Upper lobe of left lung (tissue), 6 donors: Measurements from ENCODE around the gene MBP. TPM values are rescaled to one million over a fixed set of nuclear protein-coding genes. Genes with fewer than 3 reads are reported as not detected.

ENCODE experiments used
- ATAC-seq, 2 donors: fragments of 200-7000 bp; cut with Tn5 transposase; one replicate each; pipeline ENCODE4 v1.9.1; 2022; ENCODE audit warnings: mild to moderate bottlenecking in 2 of 2, moderate library complexity in 2 of 2; ENCODE audit not compliant: low FRiP score in 2 of 2
- DNase-seq, 2 donors: peaks; one replicate each; pipeline ENCODE4 v3.0.0-alpha.2; 2019 to 2020
- H3K27ac ChIP-seq, 4 donors: fragments of 200-600 bp; sonication (generic); one replicate each; pipeline ENCODE4 v1.5.1; 2016 to 2019
- H3K27me3 ChIP-seq, 4 donors: fragments of 200-600 bp; sonication (generic); one replicate each; pipeline ENCODE4 v1.5.1; 2017 to 2019
- H3K36me3 ChIP-seq, 4 donors: fragments of 200-600 bp; sonication (generic); one replicate each; pipeline ENCODE4 v1.5.1; 2016 to 2019
- H3K4me1 ChIP-seq, 4 donors: fragments of 200-600 bp; sonication (generic); one replicate each; pipeline ENCODE4 v1.5.1; 2018 to 2019
- H3K4me3 ChIP-seq, 4 donors: fragments of 200-600 bp; sonication (generic); one replicate each; pipeline ENCODE4 v1.5.1; 2017 to 2019; ENCODE audit warnings: mild to moderate bottlenecking in 2 of 4, moderate library complexity in 1 of 4
- H3K9me3 ChIP-seq, 4 donors: fragments of 200-600 bp; sonication (generic); one replicate each; pipeline ENCODE4 v1.5.1; 2018 to 2019
- EP300 ChIP-seq, 4 donors: sonication (generic); formaldehyde crosslinking; IDR thresholded peaks; one replicate each; pipeline ENCODE4 v1.5.1; 2017; ENCODE audit warnings: antibody characterized with exemption in 4 of 4, control low read depth in 2 of 4
- POLR2A ChIP-seq, 4 donors: fragments of 450-650 bp; IDR thresholded peaks; one replicate each; pipeline ENCODE4 v1.5.1; 2016 to 2017; ENCODE audit warnings: antibody characterized with exemption in 4 of 4, mild to moderate bottlenecking in 2 of 4
- POLR2AphosphoS5 ChIP-seq, 2 donors: sonication (generic); formaldehyde crosslinking; IDR thresholded peaks; one replicate each; pipeline ENCODE4 v1.5.1; 2017; ENCODE audit warnings: antibody characterized with exemption in 2 of 2
- WGBS, 2 donors: methylation state at CpG; one replicate each; pipeline ENCODE4 v1.1.5; 2017 to 2018; 5-methylcytosine and 5-hydroxymethylcytosine counted together
- total RNA-seq, 6 donors: library from RNA; depleted of rRNA in 4 of 6; stranded (reverse); fragments of >200 nt in 4 of 6; gene quantifications; one replicate each; pipeline versions ENCODE4 v1.1.0 to v1.2.1, GENCODE V29; 2016 to 2021
- TF ChIP-seq, protein P1 (sequence below), 6 experiments: fragments of 450-650 bp in 4 of 6; fragments of 200-600 bp in 2 of 6; sonication (generic) in 2 of 6; IDR thresholded peaks; one replicate each; pipeline ENCODE4 v1.5.1; 2016 to 2019; ENCODE audit warnings: antibody characterized with exemption in 6 of 6
- donor health status: DM: no; HTN: no; CAD: no; lungs with moderate emphysema.
- donor health status: DM: no; HTN: yes; CAD: no; lungs with severe emphysema.

Gene MBP
- total RNA-seq, 6 donors from 2014 or later: 55.5 to 87.6 (median 68.8) TPM

DNA sequence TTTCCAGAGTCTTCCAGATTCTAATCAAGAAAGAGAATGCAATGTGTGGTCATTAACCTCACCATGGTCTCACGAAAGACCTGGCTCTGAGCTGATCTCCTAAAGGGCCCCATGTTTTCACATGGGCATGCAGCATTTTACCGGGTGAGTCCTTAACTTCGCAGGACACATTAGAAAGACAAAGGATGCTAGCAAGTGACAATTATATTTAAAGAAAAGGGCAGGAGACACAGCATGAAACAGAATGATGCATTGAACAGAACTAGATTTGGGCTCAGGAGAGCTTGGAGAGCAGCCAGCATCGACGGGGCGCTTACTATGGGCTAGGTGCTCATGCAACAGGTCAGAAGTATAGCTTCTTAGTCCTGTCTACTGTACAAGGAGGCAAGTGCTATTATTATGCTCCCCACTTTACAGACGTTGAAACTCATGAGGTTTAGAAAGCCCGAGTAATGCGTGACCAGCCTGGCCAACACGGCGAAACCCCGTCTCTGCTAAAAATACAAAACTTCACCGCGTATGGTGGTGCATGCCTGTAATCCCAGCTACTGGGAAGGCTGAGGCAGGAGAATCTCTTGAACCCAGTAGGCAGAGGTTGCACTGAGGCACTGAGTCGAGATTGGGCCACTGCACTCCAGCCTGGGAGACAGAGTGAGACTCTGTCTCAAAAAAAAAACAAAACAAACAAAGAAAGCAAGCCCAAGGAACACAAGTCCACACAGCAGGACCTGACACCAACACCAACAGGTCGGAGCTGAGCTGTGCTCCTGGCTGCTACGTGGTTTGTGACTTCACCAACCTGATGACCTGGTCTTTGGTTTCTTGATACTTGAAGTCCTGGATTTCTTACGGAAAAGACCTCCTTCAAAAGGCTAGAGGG lies 16.1 kb downstream of the MBP start:
- Histone ChIP-seq H3K4me3 (no peak overlapping the region), H3K4me1 (peaks cover 29 to 63% (median 37%) of the 10 kb centered on the region in 4 donors), H3K27me3 (no peaks in the 10 kb centered on the region), H3K27ac (peak overlapping the region in 3 of 4 donors; percentile 83 to 94 (median 86)), H3K9me3 (no peaks in the 10 kb centered on the region), H3K36me3 (no peaks in the 10 kb centered on the region)
- no peak for DNase-seq
- 90 to 93% methylated on average over 18 of the region's 18 CpGs for WGBS, 2 donors
- ATAC-seq: no peak
- TF ChIP-seq EP300 (IDR thresholded peaks at IDR 0.05): no peak
- TF ChIP-seq POLR2AphosphoS5 (IDR thresholded peaks at IDR 0.05): no peak
- TF ChIP-seq, protein P1, sequence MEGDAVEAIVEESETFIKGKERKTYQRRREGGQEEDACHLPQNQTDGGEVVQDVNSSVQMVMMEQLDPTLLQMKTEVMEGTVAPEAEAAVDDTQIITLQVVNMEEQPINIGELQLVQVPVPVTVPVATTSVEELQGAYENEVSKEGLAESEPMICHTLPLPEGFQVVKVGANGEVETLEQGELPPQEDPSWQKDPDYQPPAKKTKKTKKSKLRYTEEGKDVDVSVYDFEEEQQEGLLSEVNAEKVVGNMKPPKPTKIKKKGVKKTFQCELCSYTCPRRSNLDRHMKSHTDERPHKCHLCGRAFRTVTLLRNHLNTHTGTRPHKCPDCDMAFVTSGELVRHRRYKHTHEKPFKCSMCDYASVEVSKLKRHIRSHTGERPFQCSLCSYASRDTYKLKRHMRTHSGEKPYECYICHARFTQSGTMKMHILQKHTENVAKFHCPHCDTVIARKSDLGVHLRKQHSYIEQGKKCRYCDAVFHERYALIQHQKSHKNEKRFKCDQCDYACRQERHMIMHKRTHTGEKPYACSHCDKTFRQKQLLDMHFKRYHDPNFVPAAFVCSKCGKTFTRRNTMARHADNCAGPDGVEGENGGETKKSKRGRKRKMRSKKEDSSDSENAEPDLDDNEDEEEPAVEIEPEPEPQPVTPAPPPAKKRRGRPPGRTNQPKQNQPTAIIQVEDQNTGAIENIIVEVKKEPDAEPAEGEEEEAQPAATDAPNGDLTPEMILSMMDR (IDR thresholded peaks at IDR 0.05): no peak
- TF ChIP-seq POLR2A (IDR thresholded peaks at IDR 0.05): no peak

DNA sequence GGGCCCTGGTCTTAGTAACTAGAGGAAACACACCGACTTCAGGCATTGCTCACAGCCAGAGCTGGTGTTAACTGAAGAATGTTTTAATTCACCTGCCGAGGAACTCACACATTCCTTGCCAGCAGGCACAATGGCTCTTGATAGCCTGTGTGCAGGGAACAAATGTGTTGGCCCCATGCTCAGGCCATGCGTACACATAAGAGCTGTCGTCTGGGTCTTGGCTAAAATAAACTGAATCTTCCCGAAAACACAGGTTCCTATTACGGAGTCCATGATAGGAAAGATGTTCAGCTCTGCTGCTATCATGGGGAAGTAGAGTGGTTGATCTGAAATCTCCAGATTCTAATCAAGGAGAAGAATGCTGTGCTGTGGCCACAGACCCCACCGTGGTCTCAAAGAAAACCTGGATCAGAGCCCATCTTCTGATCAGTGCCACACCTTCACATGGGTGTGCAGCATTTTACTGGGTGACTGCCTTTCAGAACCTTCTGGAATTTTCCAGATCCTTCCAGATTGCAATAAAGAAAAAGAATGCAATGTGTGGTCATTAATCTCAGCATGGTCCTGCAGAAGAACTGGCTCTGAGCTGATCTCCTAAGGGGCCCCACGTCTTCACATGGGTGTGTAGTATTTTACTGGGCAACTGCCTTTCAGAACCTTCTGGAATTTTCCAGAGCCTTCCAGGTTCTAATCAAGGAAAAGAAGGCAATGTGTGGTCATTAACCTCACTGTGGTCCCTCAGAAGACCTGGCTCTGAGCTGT lies 17.2 kb downstream of the MBP start:
- ATAC-seq (peak; percentile 0 to 39), DNase-seq (no peak)
- Histone ChIP-seq H3K4me3 (no peak overlapping the region), H3K4me1 (peaks cover 31 to 66% (median 37%) of the 10 kb centered on the region in 4 donors), H3K27ac (peak overlapping the region; percentile 83 to 94 (median 90)), H3K36me3 (no peaks in the 10 kb centered on the region), H3K9me3 (no peaks in the 10 kb centered on the region), H3K27me3 (no peaks in the 10 kb centered on the region)
- WGBS, 2 donors: 12 to 33% methylated on average over 4 to 8 of the region's 8 CpGs
- TF ChIP-seq POLR2AphosphoS5 (IDR thresholded peaks at IDR 0.05): no peak
- TF ChIP-seq EP300 (IDR thresholded peaks at IDR 0.05): no peak
- TF ChIP-seq, protein P1 (IDR thresholded peaks at IDR 0.05): no peak
- TF ChIP-seq POLR2A (IDR thresholded peaks at IDR 0.05): no peak

DNA sequence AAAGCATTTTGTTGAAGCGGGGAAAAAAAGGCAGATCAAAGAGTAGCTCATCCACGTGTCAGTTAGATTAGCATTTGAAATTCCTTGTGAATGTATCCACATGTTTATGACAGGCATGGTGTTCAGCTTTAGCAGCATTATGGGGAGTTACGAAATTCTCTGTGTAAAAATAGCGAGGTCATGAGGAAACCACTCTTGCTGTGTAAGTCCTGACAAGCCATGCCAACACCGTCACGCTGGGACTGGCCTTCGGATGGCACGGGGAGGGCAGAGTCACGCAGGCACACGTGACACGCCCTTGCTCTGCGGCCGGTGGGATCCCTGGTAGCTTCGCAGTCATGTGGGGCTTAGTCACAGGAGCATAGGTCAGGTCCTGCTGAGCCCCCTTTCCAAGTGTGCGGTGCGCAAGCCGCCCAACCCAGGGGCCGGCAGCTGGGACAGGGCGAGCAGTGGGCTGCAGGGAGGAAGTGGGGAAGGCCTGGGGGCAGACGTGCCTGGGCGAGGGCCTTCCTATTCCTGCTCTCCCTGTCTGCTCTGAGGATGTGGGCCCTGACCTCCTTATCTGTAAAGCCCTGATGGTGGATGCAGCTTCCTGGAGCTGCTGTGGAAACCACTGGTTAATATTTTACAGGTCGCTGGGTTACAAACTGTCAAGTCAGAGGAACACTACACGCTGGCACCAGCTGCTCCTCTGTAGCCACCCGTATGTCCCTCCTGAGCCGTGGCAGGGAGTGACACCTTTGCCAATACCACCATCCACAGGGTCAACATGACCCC lies 18.0 kb downstream of the MBP start:
- Histone ChIP-seq H3K9me3 (no peaks in the 10 kb centered on the region), H3K4me3 (peak overlapping the region in 1 of 4 donors; percentile 8), H3K27ac (peak overlapping the region; percentile 83 to 94 (median 90)), H3K27me3 (no peaks in the 10 kb centered on the region), H3K36me3 (no peaks in the 10 kb centered on the region), H3K4me1 (peaks cover 31 to 62% (median 41%) of the 10 kb centered on the region in 4 donors)
- TF ChIP-seq POLR2A (IDR thresholded peaks at IDR 0.05) (peak in 2 of 4 donors; percentile 36 to 64), POLR2AphosphoS5 (IDR thresholded peaks at IDR 0.05) (peak; percentile 94 to 97), EP300 (IDR thresholded peaks at IDR 0.05) (peak in 3 of 4 donors; percentile 35 to 98 (median 96))
- TF ChIP-seq, protein P1 (IDR thresholded peaks at IDR 0.05): peak in 1 of 6 experiments; percentile 10
- peak; percentile 89 to 92 for ATAC-seq
- DNase-seq: peak; percentile 89 to 97
- WGBS, 2 donors: 10 to 36% methylated on average over 12 to 25 of the region's 25 CpGs

DNA sequence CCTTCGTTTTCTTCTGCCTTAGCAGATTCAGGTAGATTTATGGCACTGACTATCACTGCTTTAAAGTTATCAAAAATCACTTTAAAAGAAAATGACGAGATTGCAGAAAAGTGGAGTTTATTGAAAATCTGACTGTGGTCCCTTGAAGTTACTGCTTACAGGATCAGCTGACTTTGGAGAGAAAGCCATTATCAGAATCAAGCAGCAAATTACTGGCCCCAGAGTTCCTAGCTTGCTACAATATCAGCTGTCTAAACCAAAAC lies 18.5 kb downstream of the MBP start:
- Histone ChIP-seq H3K4me1 (peaks cover 32 to 62% (median 46%) of the 10 kb centered on the region in 4 donors), H3K27ac (peak overlapping the region; percentile 83 to 94 (median 90)), H3K27me3 (no peaks in the 10 kb centered on the region), H3K4me3 (no peak overlapping the region), H3K9me3 (no peaks in the 10 kb centered on the region), H3K36me3 (no peaks in the 10 kb centered on the region)
- DNase-seq (no peak), ATAC-seq (no peak)
- 51 to 52% methylated on average over 2 of the region's 2 CpGs for WGBS, 2 donors
- TF ChIP-seq POLR2A (IDR thresholded peaks at IDR 0.05) (no peak), EP300 (IDR thresholded peaks at IDR 0.05) (no peak), POLR2AphosphoS5 (IDR thresholded peaks at IDR 0.05) (no peak)
- TF ChIP-seq, protein P1 (IDR thresholded peaks at IDR 0.05): no peak
